GM19099 (cell line): ENCODE measurements around the gene CDR2.

Source experiments
- POLR2A ChIP-seq: IDR thresholded peaks from 3 replicates; pipeline ENCODE4 v1.6.1; 2011; ENCODE audit warnings: low read depth; ENCODE audit not compliant: insufficient read length; ENCODE audit errors: extremely low read depth

CDR2 gene

GRCh38 chr16:22323959-22324786, 50.2 kb downstream of the CDR2 start:
- no peak for TF ChIP-seq POLR2A

GRCh38 chr16:22323173-22323958, 51.1 kb downstream of the CDR2 start:
- no peak for TF ChIP-seq POLR2A

- no peak for TF ChIP-seq POLR2A
These were observed 51.7 kb downstream of the CDR2 start for GRCh38 chr16:22322741-22323140.

GRCh38 chr16:22322021-22322471, 52.4 kb downstream of the CDR2 start:
- TF ChIP-seq POLR2A: no peak

- TF ChIP-seq POLR2A: no peak
These were observed 52.9 kb downstream of the CDR2 start for GRCh38 chr16:22321340-22322001.

GRCh38 chr16:22320572-22321339, 53.7 kb downstream of the CDR2 start:
- no peak for TF ChIP-seq POLR2A

- no peak for TF ChIP-seq POLR2A
These were observed 55.6 kb downstream of the CDR2 start for GRCh38 chr16:22318690-22319358.

GRCh38 chr16:22317625-22318024, 56.8 kb downstream of the CDR2 start:
- TF ChIP-seq POLR2A: no peak

GRCh38 chr16:22317001-22317530, 57.4 kb downstream of the CDR2 start:
- no peak for TF ChIP-seq POLR2A

GRCh38 chr16:22316411-22316811, 58.0 kb downstream of the CDR2 start:
- no peak for TF ChIP-seq POLR2A

- no peak for TF ChIP-seq POLR2A
These were observed 58.4 kb downstream of the CDR2 start for GRCh38 chr16:22315979-22316378.

GRCh38 chr16:22314661-22315626, 59.5 kb downstream of the CDR2 start:
- no peak for TF ChIP-seq POLR2A

- no peak for TF ChIP-seq POLR2A
These were observed 60.4 kb downstream of the CDR2 start for GRCh38 chr16:22313876-22314470.
